ENCODE data around the gene NKAIN4. TPM values are rescaled to one million over a fixed set of nuclear protein-coding genes. Genes with fewer than 3 reads are reported as not detected.

NKAIN4 gene
- total and polyA plus RNA-seq, 8 donors: 1.1 to 18.1 (median 7.8) TPM; not detected in 1

DNA sequence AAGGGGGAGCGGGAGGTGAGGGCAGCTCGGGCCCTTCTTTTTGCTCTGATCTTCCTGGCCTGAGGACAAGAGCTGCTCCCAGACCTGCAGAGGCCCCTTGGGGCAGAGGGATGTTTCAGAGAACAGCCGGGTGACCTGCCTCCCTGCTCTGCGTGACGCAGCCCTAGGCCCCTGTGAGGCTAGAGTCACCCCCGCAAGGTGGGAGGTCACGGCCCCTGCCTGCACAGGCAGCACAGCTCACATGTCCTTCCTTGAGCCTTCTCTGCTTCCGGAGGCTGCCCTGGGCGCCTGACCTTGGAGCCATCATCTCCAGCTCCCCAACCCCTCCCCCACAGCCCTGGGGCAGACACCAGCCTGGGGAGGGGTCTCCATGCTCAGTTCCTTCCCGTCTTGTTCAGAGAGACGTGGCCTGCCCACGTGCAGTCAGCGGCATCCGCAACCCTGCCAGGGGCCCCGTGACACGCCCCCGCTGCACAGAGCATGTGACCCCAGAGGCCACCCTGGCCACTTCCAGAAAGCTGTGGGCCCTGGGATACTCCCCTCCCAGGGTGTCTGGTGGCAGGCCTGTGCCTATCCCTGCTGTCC, 18.8 kb downstream of the NKAIN4 start, which contains the start of gene BIRC7:
Gene BIRC7, plus strand, starts transcription at position 507 of the 585 bp plus-strand sequence. CDS start 192 bp downstream, outside the sequence.
- ATAC-seq (no peak), DNase-seq (no peak)
- intact Hi-C loops (cut with DNase I): no loop called here
- Histone ChIP-seq H3K36me3 (no peaks in the 10 kb centered on the region), H3K27me3 (peaks cover 0 to 98% of the 10 kb centered on the region in 2 donors), H3K4me3 (no peak within 1 kb of the TSS), H3K4me1 (no peaks in the 10 kb centered on the region), H3K9me3 (no peaks in the 10 kb centered on the region), H3K27ac (no peak within 1 kb of the TSS)
- TF ChIP-seq CTCF (IDR thresholded peaks at IDR 0.05): no peak

- DNase-seq (no peak), ATAC-seq (peak; percentile 46)
- Histone ChIP-seq H3K4me3 (no peak overlapping the region), H3K27ac (no peak overlapping the region), H3K9me3 (no peaks in the 10 kb centered on the region), H3K4me1 (no peaks in the 10 kb centered on the region), H3K27me3 (peaks cover 0 to 98% of the 10 kb centered on the region in 2 donors), H3K36me3 (no peaks in the 10 kb centered on the region)
- TF ChIP-seq CTCF (IDR thresholded peaks at IDR 0.05): no peak
- intact Hi-C loops (cut with DNase I): no loop called here
These were observed 19.4 kb downstream of the NKAIN4 start for GRCh38 chr20:63234693-63235398.

DNA sequence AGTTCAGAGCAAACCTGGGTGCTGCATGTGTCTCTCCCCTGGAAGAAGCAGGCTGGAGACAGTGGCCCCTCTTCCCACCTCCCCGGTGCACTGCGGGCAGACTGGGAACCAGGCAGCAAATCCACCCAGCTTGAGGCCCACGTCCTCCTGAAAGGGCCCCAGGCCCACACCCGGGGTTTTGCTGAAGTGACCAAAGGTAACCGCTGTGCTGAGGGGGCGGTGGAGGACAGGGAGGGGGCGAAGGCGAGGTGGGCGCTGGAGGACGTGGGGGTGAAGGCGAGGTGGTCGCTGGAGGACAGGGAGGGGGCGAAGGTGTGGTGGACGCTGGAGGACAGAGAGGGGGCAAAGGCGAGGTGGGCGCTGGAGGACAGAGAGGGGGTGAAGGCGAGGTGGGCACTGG, 20.3 kb downstream of the NKAIN4 start:
- DNase-seq (peak in 1 of 4 donors; percentile 59), ATAC-seq (no peak)
- intact Hi-C loops (cut with DNase I): no loop called here
- no peak overlapping the region for H3K4me3 ChIP-seq
- no peaks in the 10 kb centered on the region for H3K36me3 ChIP-seq
- no peak for TF ChIP-seq CTCF (IDR thresholded peaks at IDR 0.05)
- H3K4me1 ChIP-seq: no peaks in the 10 kb centered on the region
- no peaks in the 10 kb centered on the region for H3K9me3 ChIP-seq
- H3K27me3 ChIP-seq: peaks cover 0 to 97% of the 10 kb centered on the region in 2 donors
- H3K27ac ChIP-seq: no peak overlapping the region

GRCh38 chr20:63233061-63233344, 21.3 kb downstream of the NKAIN4 start:
- Histone ChIP-seq H3K36me3 (no peaks in the 10 kb centered on the region), H3K4me1 (no peaks in the 10 kb centered on the region), H3K4me3 (no peak overlapping the region), H3K27me3 (peaks cover 3 to 97% of the 10 kb centered on the region in 2 donors), H3K27ac (no peak overlapping the region), H3K9me3 (no peaks in the 10 kb centered on the region)
- intact Hi-C loops (cut with DNase I): no loop called here
- no peak for DNase-seq
- ATAC-seq: no peak
- TF ChIP-seq CTCF (IDR thresholded peaks at IDR 0.05): no peak

GRCh38 chr20:63232235-63233060, 21.8 kb downstream of the NKAIN4 start:
- Histone ChIP-seq H3K36me3 (no peaks in the 10 kb centered on the region), H3K4me3 (no peak overlapping the region), H3K27me3 (peaks cover 3 to 95% of the 10 kb centered on the region in 2 donors), H3K9me3 (no peaks in the 10 kb centered on the region), H3K4me1 (no peaks in the 10 kb centered on the region), H3K27ac (no peak overlapping the region)
- ATAC-seq: peak; percentile 38
- peak in 1 of 4 donors; percentile 49 for DNase-seq
- TF ChIP-seq CTCF (IDR thresholded peaks at IDR 0.05): no peak
- intact Hi-C loops (cut with DNase I): no loop called here
